Measurements from ENCODE around the gene PTTG2. TPM values are rescaled to one million over a fixed set of nuclear protein-coding genes. Genes with fewer than 3 reads are reported as not detected.

Gene PTTG2
- total RNA-seq, 4 donors from 2014 or later: 0.71 to 5.8 (median 1.5) TPM

DNA sequence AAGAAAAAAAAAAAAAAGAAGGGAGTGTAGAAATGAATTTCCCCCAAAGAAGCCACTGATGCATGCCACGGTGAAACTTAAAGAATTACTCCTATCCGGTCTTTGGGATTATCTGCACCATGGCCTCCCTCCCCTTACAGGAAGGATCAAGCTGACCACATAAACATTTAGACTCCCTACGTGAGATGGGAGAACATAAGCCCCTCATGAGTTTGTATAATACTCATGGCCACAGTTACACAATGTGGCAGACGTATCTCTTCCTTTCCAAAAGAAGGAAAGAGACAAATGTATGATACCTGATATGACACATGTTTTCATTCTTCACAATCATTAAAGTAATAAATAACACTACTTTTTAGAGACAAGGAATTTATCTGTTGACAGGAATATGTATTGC is 3.3 kb upstream of the PTTG2 start:
- DNase-seq (ENCODE audit: extremely low spot score): no peak
- H3K9me3 ChIP-seq: no peaks in the 10 kb centered on the region
- no peaks in the 10 kb centered on the region for H3K27me3 ChIP-seq
- WGBS: 70% methylated on average over 4 of the region's 4 CpGs
- H3K4me1 ChIP-seq: peaks cover 0 to 20% (median 9%) of the 10 kb centered on the region in 4 donors
- H3K4me3 ChIP-seq: no peak overlapping the region
- no peak for TF ChIP-seq POLR2A (IDR thresholded peaks at IDR 0.05; ENCODE audit: low read depth)
- H3K27ac ChIP-seq (replicated peaks in 1 of 4): no peak overlapping the region
- H3K36me3 ChIP-seq: peaks cover 0 to 7% (median 2%) of the 10 kb centered on the region in 4 donors
- intact Hi-C loops (cut with DNase I): no loop called here

DNA sequence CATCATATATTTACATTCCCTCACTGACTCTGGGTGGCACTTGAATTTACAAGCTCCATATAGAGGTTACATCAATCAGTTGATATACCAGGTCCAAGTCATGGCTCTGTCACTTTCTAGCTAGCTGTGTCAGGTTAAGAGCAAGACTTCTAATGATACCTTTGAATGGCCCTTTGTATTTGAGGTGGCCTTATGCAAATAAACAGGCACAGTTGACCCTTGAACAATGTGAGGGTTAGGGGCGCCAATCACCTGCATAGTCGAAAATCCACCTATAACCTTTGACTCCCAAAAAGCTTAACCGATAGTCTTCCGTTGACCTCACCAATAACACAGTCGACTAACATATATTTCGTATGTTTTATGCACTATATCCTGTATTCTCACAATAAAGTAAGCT is 1.3 kb upstream of the PTTG2 start:
- TF ChIP-seq, protein P1, sequence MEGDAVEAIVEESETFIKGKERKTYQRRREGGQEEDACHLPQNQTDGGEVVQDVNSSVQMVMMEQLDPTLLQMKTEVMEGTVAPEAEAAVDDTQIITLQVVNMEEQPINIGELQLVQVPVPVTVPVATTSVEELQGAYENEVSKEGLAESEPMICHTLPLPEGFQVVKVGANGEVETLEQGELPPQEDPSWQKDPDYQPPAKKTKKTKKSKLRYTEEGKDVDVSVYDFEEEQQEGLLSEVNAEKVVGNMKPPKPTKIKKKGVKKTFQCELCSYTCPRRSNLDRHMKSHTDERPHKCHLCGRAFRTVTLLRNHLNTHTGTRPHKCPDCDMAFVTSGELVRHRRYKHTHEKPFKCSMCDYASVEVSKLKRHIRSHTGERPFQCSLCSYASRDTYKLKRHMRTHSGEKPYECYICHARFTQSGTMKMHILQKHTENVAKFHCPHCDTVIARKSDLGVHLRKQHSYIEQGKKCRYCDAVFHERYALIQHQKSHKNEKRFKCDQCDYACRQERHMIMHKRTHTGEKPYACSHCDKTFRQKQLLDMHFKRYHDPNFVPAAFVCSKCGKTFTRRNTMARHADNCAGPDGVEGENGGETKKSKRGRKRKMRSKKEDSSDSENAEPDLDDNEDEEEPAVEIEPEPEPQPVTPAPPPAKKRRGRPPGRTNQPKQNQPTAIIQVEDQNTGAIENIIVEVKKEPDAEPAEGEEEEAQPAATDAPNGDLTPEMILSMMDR (IDR thresholded peaks at IDR 0.05): no peak
- TF ChIP-seq POLR2AphosphoS5 (IDR thresholded peaks at IDR 0.05) (no peak), POLR2A (IDR thresholded peaks at IDR 0.05; ENCODE audit: low read depth) (no peak), EP300 (IDR thresholded peaks at IDR 0.05) (no peak)
- H3K4me3 ChIP-seq: no peak overlapping the region
- DNase-seq (ENCODE audit: extremely low spot score): no peak
- no peaks in the 10 kb centered on the region for H3K27me3 ChIP-seq
- no peaks in the 10 kb centered on the region for H3K9me3 ChIP-seq
- 79% methylated on average over 6 of the region's 6 CpGs for WGBS
- H3K27ac ChIP-seq (replicated peaks in 1 of 4): no peak overlapping the region
- no peaks in the 10 kb centered on the region for H3K36me3 ChIP-seq
- H3K4me1 ChIP-seq: peaks cover 0 to 13% (median 7%) of the 10 kb centered on the region in 4 donors
- intact Hi-C loops (cut with DNase I): no loop called here

DNA sequence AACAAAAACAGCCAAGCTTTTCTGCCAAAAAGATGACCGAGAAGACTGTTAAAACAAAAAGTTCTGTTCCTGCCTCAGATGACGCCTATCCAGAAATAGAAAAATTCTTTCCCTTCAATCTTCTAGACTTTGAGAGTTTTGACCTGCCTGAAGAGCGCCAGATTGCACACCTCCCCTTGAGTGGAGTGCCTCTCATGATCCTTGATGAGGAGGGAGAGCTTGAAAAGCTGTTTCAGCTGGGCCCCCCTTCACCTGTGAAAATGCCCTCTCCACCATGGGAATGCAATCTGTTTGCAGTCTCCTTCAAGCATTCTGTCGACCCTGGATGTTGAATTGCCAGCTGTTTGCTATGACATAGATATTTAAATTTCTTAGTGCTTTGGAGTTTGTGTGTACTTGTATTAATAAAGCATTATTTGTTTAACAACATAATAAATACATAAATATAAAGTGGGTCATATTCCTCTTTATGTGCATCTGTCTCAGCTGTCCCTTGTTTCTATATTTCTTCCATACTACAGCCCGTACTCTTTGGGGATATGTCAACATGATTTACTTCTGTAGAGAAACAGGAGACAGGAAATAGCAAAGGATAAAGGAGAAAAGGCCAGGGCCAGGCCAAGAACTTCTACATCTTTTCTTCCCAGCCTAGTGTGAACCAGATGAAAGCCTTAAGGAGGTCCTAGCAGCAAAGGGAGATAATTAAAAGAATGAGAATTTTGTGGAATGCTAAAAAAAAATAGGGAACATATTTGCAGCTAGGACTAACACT is 667 bp downstream of the PTTG2 start:
- Histone ChIP-seq H3K27ac (replicated peaks in 1 of 4) (no peak overlapping the region), H3K9me3 (no peaks in the 10 kb centered on the region), H3K27me3 (no peaks in the 10 kb centered on the region), H3K36me3 (no peaks in the 10 kb centered on the region), H3K4me1 (peaks cover 0 to 26% (median 7%) of the 10 kb centered on the region in 4 donors), H3K4me3 (no peak overlapping the region)
- intact Hi-C loops (cut with DNase I): loop anchor here (5.0 kb wide), 1 partner anchor 34 kb away; no protein-coding TSS in a partner anchor
- TF ChIP-seq, protein P1 (IDR thresholded peaks at IDR 0.05): no peak
- TF ChIP-seq POLR2AphosphoS5 (IDR thresholded peaks at IDR 0.05) (no peak), EP300 (IDR thresholded peaks at IDR 0.05) (no peak), POLR2A (IDR thresholded peaks at IDR 0.05; ENCODE audit: low read depth) (no peak)
- no peak for DNase-seq (ENCODE audit: extremely low spot score)
- WGBS: 81% methylated on average over 5 of the region's 5 CpGs

DNA sequence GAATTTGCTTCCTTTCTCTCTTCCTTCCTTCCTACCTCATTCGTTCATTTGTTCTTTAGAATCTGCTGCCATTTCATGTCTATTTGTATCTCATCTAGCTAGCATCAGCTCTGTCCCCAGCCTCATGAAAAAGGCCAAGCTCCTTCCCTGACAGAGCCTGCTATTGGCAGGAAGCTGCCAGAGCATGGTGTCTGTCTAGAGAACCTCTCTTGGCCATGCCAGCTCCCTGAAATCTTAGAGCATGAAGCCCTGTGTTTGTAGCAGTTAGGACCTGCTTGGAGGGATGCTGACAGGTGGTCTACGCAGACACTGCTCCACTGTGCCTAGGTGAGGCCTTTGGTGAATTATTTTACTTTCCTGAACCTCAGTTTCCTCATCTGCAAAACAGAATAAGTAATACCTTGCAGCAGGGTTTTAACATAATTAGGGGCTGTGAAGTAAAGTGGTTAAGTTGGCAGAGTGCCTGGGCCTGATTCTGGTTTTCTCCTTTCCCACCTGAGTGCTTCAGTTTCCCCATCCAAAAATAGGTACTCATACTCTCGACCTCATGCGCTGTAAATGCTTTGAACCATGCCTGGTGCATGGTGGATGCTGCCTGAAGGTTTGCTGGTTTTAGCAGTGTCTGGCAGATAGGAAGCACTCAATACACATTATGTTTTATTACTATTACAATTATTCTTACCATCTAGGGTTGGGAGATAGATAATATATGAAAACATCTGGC is 4.7 kb downstream of the PTTG2 start:
- H3K4me1 ChIP-seq: peaks cover 13 to 41% (median 24%) of the 10 kb centered on the region in 4 donors
- intact Hi-C loops (cut with DNase I): loop anchor here (5.0 kb wide), 1 partner anchor 38 kb away; no protein-coding TSS in a partner anchor
- no peaks in the 10 kb centered on the region for H3K9me3 ChIP-seq

More for the DNA sequence above, 4.7 kb downstream of the PTTG2 start:
- no peak overlapping the region for H3K4me3 ChIP-seq
- no peak for DNase-seq (ENCODE audit: extremely low spot score)
- TF ChIP-seq POLR2A (IDR thresholded peaks at IDR 0.05; ENCODE audit: low read depth) (no peak), POLR2AphosphoS5 (IDR thresholded peaks at IDR 0.05) (no peak), EP300 (IDR thresholded peaks at IDR 0.05) (no peak)
- TF ChIP-seq, protein P1 (IDR thresholded peaks at IDR 0.05): no peak
- H3K27me3 ChIP-seq: no peaks in the 10 kb centered on the region
- no peaks in the 10 kb centered on the region for H3K36me3 ChIP-seq
- WGBS: 88% methylated on average over 4 of the region's 4 CpGs
- no peak overlapping the region for H3K27ac ChIP-seq (replicated peaks in 1 of 4)
